ENCODE measurements around the gene HLA-DOA.

- no peak for TF ChIP-seq CTCF (IDR thresholded peaks at IDR 0.05)
- TF ChIP-seq POLR2A (IDR thresholded peaks at IDR 0.05): no peak
These were observed 55.1 kb downstream of the HLA-DOA start for GRCh38 chr6:32954267-32954666.

Measured in body of pancreas (tissue), 4 donors.